ENCODE results near the gene SPACA4. TPM values are rescaled to one million over a fixed set of nuclear protein-coding genes. Genes with fewer than 3 reads are reported as not detected.

SPACA4 gene
- total RNA-seq, 2 experiments from 2014 or later = not detected

- H3K36me3 Mint-ChIP-seq (ENCODE audit: low read depth) = peaks cover 3% of the 10 kb centered on the region
- intact Hi-C loops (cut with micrococcal nuclease) = no loop called here
- no peak for DNase-seq
- no peaks in the 10 kb centered on the region for H3K9me3 Mint-ChIP-seq
- H3K27ac Mint-ChIP-seq = peak overlapping the region; percentile 93
- CTCF ChIA-PET = interaction anchor here (0.5 to 0.8 kb wide), 4 partner anchors 12 to 968 kb away, joined by 3 to 4 read pairs (median 3); no protein-coding TSS in a partner anchor
- no peaks in the 10 kb centered on the region for H3K27me3 Mint-ChIP-seq (ENCODE audit: low read depth)
- H3K4me1 Mint-ChIP-seq (ENCODE audit: low read depth) = peaks cover 49% of the 10 kb centered on the region
- peak overlapping the region; percentile 80 for H3K4me3 Mint-ChIP-seq
These were observed 26.9 kb downstream of the SPACA4 start for GRCh38 chr19:48633148-48634035.

DNA sequence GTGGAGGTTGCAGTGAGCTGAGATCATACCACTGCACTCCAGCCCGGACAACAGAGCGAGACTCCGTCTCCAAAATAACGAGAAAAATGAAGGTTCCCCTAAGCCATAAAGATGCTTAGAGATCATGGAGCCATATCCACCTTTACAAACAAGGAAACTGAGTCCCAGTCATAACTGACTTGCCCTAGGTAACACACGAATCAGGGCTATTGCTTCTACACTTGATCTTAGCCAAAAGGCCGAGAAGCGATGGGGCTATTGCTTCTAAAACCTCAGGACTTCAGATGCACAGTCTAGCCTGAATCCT is 27.4 kb downstream of the SPACA4 start:
- no peak for DNase-seq
- CTCF ChIA-PET = interaction anchor here (0.5 to 0.8 kb wide), 5 partner anchors 11 to 1927 kb away, joined by 3 to 4 read pairs (median 3); no protein-coding TSS in a partner anchor
- Mint-ChIP-seq H3K27ac (peak overlapping the region; percentile 93), H3K4me1 (ENCODE audit: low read depth) (peaks cover 53% of the 10 kb centered on the region), H3K9me3 (no peaks in the 10 kb centered on the region), H3K36me3 (ENCODE audit: low read depth) (peaks cover 4% of the 10 kb centered on the region), H3K27me3 (ENCODE audit: low read depth) (no peaks in the 10 kb centered on the region), H3K4me3 (peak overlapping the region; percentile 80)
- intact Hi-C loops (cut with micrococcal nuclease) = no loop called here

GRCh38 chr19:48634424-48635262 is 28.1 kb downstream of the SPACA4 start:
- peak overlapping the region; percentile 80 for H3K4me3 Mint-ChIP-seq
- H3K4me1 Mint-ChIP-seq (ENCODE audit: low read depth) = peaks cover 58% of the 10 kb centered on the region
- peak; percentile 97 for DNase-seq
- H3K9me3 Mint-ChIP-seq = no peaks in the 10 kb centered on the region
- CTCF ChIA-PET = interaction anchor here (0.5 to 0.8 kb wide), 5 partner anchors 11 to 1928 kb away, joined by 3 to 4 read pairs (median 3); no protein-coding TSS in a partner anchor
- H3K36me3 Mint-ChIP-seq (ENCODE audit: low read depth) = peaks cover 4% of the 10 kb centered on the region
- H3K27me3 Mint-ChIP-seq (ENCODE audit: low read depth) = no peaks in the 10 kb centered on the region
- intact Hi-C loops (cut with micrococcal nuclease) = no loop called here
- peak overlapping the region; percentile 93 for H3K27ac Mint-ChIP-seq

GRCh38 chr19:48635263-48635965 is 28.9 kb downstream of the SPACA4 start:
- Mint-ChIP-seq H3K4me1 (ENCODE audit: low read depth) (peaks cover 59% of the 10 kb centered on the region), H3K27me3 (ENCODE audit: low read depth) (no peaks in the 10 kb centered on the region), H3K4me3 (peak overlapping the region; percentile 82), H3K36me3 (ENCODE audit: low read depth) (peaks cover 4% of the 10 kb centered on the region), H3K9me3 (no peaks in the 10 kb centered on the region), H3K27ac (peak overlapping the region; percentile 93)
- intact Hi-C loops (cut with micrococcal nuclease) = no loop called here
- CTCF ChIA-PET = no interaction called here
- peak; percentile 69 for DNase-seq

GRCh38 chr19:48635966-48636858 is 29.7 kb downstream of the SPACA4 start:
- H3K27ac Mint-ChIP-seq = peak overlapping the region; percentile 82
- CTCF ChIA-PET = no interaction called here
- H3K4me3 Mint-ChIP-seq = peak overlapping the region; percentile 82
- H3K36me3 Mint-ChIP-seq (ENCODE audit: low read depth) = peaks cover 4% of the 10 kb centered on the region
- peaks cover 57% of the 10 kb centered on the region for H3K4me1 Mint-ChIP-seq (ENCODE audit: low read depth)
- H3K27me3 Mint-ChIP-seq (ENCODE audit: low read depth) = no peaks in the 10 kb centered on the region
- DNase-seq = no peak
- no peaks in the 10 kb centered on the region for H3K9me3 Mint-ChIP-seq
- intact Hi-C loops (cut with micrococcal nuclease) = loop anchor here (2.0 kb wide), 1 partner anchor 79 kb away; no protein-coding TSS in a partner anchor

DNA sequence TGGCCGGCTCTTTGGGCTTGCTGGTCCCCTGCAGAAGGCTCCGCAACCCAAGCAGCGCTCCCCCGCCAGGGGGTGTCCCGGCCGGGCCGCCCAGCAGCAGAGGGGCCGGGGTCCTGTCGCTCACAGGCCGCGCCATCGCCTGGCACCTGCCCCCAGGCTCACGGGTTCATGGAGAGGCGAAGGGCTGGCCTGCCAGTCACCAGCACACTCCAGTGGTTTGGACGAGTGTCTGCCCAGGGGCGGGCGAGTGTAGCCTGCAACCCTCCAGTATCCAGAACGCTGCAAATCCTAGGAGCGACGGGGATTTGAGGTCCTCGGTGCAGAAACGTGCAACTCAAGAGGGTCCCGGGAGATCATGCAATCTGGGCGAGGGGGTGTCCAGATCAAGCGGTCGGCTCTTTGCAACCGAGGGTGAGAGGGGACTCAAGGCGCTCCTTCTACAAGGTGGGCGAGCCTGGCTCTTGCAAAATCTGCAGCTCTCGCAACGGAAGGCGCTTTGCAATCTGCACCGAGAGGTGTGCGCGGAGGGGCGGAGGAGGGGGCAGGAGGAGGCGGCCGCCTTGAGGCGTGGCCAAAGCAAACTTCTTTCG is 30.4 kb downstream of the SPACA4 start, which contains the start of gene DBP:
DBP (minus strand) TSS at position 521 of the 590 bp plus-strand sequence; CDS start at position 136, 385 bp downstream.
- H3K9me3 Mint-ChIP-seq = no peaks in the 10 kb centered on the region
- H3K4me3 Mint-ChIP-seq = peak within 1 kb of the TSS; percentile 82
- DNase-seq = peak; percentile 40
- intact Hi-C loops (cut with micrococcal nuclease) = loop anchor here (1.0 to 2.0 kb wide), 5 partner anchors 9 to 239 kb away; partner anchors contain the start of genes CA11, RPL18 and SPHK2
- peak within 1 kb of the TSS; percentile 98 for H3K27ac Mint-ChIP-seq
- H3K4me1 Mint-ChIP-seq (ENCODE audit: low read depth) = peaks cover 55% of the 10 kb centered on the region
- peaks cover 4% of the 10 kb centered on the region for H3K36me3 Mint-ChIP-seq (ENCODE audit: low read depth)
- H3K27me3 Mint-ChIP-seq (ENCODE audit: low read depth) = no peaks in the 10 kb centered on the region
- CTCF ChIA-PET = no interaction called here

GRCh38 chr19:48637449-48637947 is 31.0 kb downstream of the SPACA4 start:
- intact Hi-C loops (cut with micrococcal nuclease) = loop anchor here (1.0 to 2.0 kb wide), 5 partner anchors 9 to 239 kb away; partner anchors contain the start of genes CA11, RPL18 and SPHK2
- Mint-ChIP-seq H3K27ac (peak overlapping the region; percentile 98), H3K27me3 (ENCODE audit: low read depth) (no peaks in the 10 kb centered on the region), H3K4me3 (peak overlapping the region; percentile 82), H3K4me1 (ENCODE audit: low read depth) (peaks cover 52% of the 10 kb centered on the region), H3K9me3 (no peaks in the 10 kb centered on the region), H3K36me3 (ENCODE audit: low read depth) (peaks cover 4% of the 10 kb centered on the region)
- peak; percentile 98 for DNase-seq
- CTCF ChIA-PET = no interaction called here

GRCh38 chr19:48637948-48638830 is 31.6 kb downstream of the SPACA4 start:
- Mint-ChIP-seq H3K27ac (peak overlapping the region; percentile 98), H3K4me1 (ENCODE audit: low read depth) (peaks cover 46% of the 10 kb centered on the region), H3K4me3 (peak overlapping the region; percentile 82), H3K9me3 (no peaks in the 10 kb centered on the region), H3K27me3 (ENCODE audit: low read depth) (no peaks in the 10 kb centered on the region), H3K36me3 (ENCODE audit: low read depth) (peaks cover 4% of the 10 kb centered on the region)
- CTCF ChIA-PET = no interaction called here
- DNase-seq = peak; percentile 83
- intact Hi-C loops (cut with micrococcal nuclease) = loop anchor here (1.0 to 2.0 kb wide), 5 partner anchors 8 to 240 kb away; partner anchors contain the start of genes CA11, RPL18 and SPHK2

DNA sequence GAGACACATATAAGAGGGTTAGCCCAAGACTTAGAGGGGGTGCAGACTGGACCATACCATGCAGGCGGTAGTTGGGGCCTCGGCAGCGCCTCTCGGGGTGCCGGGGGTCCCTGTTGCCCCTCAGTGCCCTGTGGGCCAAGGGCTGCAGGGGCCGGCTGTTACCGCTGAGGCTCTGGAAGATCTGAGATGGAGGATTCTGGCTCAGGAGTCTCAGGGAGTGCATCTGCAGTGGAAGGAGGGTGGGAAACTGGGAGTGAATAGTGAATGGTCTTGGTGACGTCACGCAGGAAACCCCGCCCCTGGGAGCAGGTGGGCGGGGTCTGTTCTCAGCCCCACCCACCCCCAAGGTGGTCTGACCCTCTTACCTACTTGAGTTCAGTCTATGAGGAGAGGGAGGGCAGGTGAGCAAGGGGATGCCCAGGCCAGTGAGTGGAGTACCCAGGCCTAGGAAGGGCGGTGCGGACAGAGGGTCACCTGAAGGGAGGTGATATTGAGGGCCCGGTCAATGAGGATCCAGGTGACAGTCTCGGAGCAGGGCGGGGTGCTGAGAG is 32.4 kb downstream of the SPACA4 start:
- intact Hi-C loops (cut with micrococcal nuclease) = no loop called here
- Mint-ChIP-seq H3K27me3 (ENCODE audit: low read depth) (no peaks in the 10 kb centered on the region), H3K9me3 (no peaks in the 10 kb centered on the region), H3K4me1 (ENCODE audit: low read depth) (peaks cover 39% of the 10 kb centered on the region), H3K36me3 (ENCODE audit: low read depth) (peaks cover 4% of the 10 kb centered on the region), H3K4me3 (no peak overlapping the region), H3K27ac (peak overlapping the region; percentile 98)
- DNase-seq = no peak
- CTCF ChIA-PET = no interaction called here

Measured in activated naive CD4-positive, alpha-beta T cell treated with anti-CD3 and anti-CD28 coated beads for 36 hours (primary cell).